ENCODE measurements around the gene ZNF212.

DNA sequence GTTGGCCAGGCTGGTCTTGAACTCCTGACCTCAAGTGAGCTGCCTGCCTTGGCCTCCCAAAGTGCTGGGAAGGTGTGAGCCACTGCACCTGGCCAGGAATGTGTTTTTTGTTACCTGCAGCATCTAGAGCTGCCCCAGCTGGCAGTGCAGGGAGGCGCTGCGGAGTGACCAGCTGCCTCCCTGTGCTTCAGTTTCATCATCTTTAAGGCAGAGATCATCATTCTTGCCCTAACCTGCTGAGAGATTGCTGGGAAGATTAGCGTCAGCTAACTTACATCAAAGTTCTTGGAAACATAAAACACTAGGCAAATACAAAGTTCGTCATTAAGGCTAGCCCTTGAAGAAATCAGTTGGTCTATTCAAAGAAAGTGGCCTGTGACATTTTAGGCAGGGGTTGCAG, 41.8 kb upstream of the ZNF212 start:
- TF ChIP-seq POLR2AphosphoS5 (IDR thresholded peaks at IDR 0.05; ENCODE audit: low read depth, low read length), result no peak
- TF ChIP-seq, protein P1, sequence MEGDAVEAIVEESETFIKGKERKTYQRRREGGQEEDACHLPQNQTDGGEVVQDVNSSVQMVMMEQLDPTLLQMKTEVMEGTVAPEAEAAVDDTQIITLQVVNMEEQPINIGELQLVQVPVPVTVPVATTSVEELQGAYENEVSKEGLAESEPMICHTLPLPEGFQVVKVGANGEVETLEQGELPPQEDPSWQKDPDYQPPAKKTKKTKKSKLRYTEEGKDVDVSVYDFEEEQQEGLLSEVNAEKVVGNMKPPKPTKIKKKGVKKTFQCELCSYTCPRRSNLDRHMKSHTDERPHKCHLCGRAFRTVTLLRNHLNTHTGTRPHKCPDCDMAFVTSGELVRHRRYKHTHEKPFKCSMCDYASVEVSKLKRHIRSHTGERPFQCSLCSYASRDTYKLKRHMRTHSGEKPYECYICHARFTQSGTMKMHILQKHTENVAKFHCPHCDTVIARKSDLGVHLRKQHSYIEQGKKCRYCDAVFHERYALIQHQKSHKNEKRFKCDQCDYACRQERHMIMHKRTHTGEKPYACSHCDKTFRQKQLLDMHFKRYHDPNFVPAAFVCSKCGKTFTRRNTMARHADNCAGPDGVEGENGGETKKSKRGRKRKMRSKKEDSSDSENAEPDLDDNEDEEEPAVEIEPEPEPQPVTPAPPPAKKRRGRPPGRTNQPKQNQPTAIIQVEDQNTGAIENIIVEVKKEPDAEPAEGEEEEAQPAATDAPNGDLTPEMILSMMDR (IDR thresholded peaks at IDR 0.05), result no peak
- TF ChIP-seq SIN3A (IDR thresholded peaks at IDR 0.05; ENCODE audit: borderline replicate concordance, low read depth, low read length), result no peak
- no peak for TF ChIP-seq TAF1 (IDR thresholded peaks at IDR 0.05; ENCODE audit: borderline replicate concordance, low read depth, low read length)
- TF ChIP-seq RXRA (IDR thresholded peaks at IDR 0.05; ENCODE audit: borderline replicate concordance, low read depth), result no peak
- TF ChIP-seq, protein P2, sequence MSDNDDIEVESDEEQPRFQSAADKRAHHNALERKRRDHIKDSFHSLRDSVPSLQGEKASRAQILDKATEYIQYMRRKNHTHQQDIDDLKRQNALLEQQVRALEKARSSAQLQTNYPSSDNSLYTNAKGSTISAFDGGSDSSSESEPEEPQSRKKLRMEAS (IDR thresholded peaks at IDR 0.05; ENCODE audit: low read depth), result no peak
- TF ChIP-seq, protein P3, sequence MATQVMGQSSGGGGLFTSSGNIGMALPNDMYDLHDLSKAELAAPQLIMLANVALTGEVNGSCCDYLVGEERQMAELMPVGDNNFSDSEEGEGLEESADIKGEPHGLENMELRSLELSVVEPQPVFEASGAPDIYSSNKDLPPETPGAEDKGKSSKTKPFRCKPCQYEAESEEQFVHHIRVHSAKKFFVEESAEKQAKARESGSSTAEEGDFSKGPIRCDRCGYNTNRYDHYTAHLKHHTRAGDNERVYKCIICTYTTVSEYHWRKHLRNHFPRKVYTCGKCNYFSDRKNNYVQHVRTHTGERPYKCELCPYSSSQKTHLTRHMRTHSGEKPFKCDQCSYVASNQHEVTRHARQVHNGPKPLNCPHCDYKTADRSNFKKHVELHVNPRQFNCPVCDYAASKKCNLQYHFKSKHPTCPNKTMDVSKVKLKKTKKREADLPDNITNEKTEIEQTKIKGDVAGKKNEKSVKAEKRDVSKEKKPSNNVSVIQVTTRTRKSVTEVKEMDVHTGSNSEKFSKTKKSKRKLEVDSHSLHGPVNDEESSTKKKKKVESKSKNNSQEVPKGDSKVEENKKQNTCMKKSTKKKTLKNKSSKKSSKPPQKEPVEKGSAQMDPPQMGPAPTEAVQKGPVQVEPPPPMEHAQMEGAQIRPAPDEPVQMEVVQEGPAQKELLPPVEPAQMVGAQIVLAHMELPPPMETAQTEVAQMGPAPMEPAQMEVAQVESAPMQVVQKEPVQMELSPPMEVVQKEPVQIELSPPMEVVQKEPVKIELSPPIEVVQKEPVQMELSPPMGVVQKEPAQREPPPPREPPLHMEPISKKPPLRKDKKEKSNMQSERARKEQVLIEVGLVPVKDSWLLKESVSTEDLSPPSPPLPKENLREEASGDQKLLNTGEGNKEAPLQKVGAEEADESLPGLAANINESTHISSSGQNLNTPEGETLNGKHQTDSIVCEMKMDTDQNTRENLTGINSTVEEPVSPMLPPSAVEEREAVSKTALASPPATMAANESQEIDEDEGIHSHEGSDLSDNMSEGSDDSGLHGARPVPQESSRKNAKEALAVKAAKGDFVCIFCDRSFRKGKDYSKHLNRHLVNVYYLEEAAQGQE (IDR thresholded peaks at IDR 0.05; ENCODE audit: low read depth, low read length), result no peak
- TF ChIP-seq FOSL2 (IDR thresholded peaks at IDR 0.05; ENCODE audit: borderline replicate concordance, low read depth), result no peak

All from SK-N-SH (cell line).